GM18499 (cell line): ENCODE measurements around the gene SYT3.

Source experiments
- ATAC-seq: cut with Tn5 transposase; IDR thresholded peaks from one replicate; pipeline ENCODE4 v1.9.1; 2021; ENCODE audit warnings: moderate number of reproducible peaks; ENCODE audit not compliant: insufficient read depth, unreplicated experiment

The SYT3 gene

GRCh38 chr19:50639121-50640112 lies at the start of gene SYT3:
SYT3 (minus strand) TSS chr19:50639881; CDS start chr19:50637411, 2,470 bp downstream.
- no peak for ATAC-seq

GRCh38 chr19:50688766-50689165 lies 49.1 kb upstream of the SYT3 start:
- ATAC-seq: no peak

GRCh38 chr19:50686310-50687032 lies 46.8 kb upstream of the SYT3 start:
- no peak for ATAC-seq

- no peak for ATAC-seq
These were observed 39.8 kb upstream of the SYT3 start for GRCh38 chr19:50679177-50680125.

GRCh38 chr19:50678323-50678722 lies 38.6 kb upstream of the SYT3 start:
- ATAC-seq: no peak

- no peak for ATAC-seq
These were observed 38.0 kb upstream of the SYT3 start for GRCh38 chr19:50677636-50678035.

- ATAC-seq: no peak
These were observed 37.0 kb upstream of the SYT3 start for GRCh38 chr19:50676625-50677197.

GRCh38 chr19:50673118-50673517 lies 33.4 kb upstream of the SYT3 start:
- ATAC-seq: no peak

- ATAC-seq: no peak
These were observed 30.4 kb upstream of the SYT3 start for GRCh38 chr19:50670102-50670380.

- no peak for ATAC-seq
These were observed 29.8 kb upstream of the SYT3 start for GRCh38 chr19:50669302-50670101.

GRCh38 chr19:50668879-50669278 lies 29.2 kb upstream of the SYT3 start:
- no peak for ATAC-seq

GRCh38 chr19:50668416-50668815 lies 28.7 kb upstream of the SYT3 start:
- no peak for ATAC-seq

- no peak for ATAC-seq
These were observed 28.1 kb upstream of the SYT3 start for GRCh38 chr19:50667759-50668231.

- no peak for ATAC-seq
These were observed 27.6 kb upstream of the SYT3 start for GRCh38 chr19:50667177-50667758.

GRCh38 chr19:50666346-50667176 lies 26.9 kb upstream of the SYT3 start:
- no peak for ATAC-seq

GRCh38 chr19:50664204-50664603 lies 24.5 kb upstream of the SYT3 start:
- ATAC-seq: no peak

- ATAC-seq: no peak
These were observed 23.8 kb upstream of the SYT3 start for GRCh38 chr19:50663482-50663790.
